A549 (cell line): Measurements from ENCODE around the gene SLC10A2. TPM values are rescaled to one million over a fixed set of nuclear protein-coding genes. Genes with fewer than 3 reads are reported as not detected.
A peak's percentile ranks its signal among the peaks of the same experiment; 100 is the strongest.
"Not testable (repeated sequence)": the region's sequence is repeated elsewhere in the genome, so short reads cannot be mapped to it uniquely, and the experiment has no call there.

Source experiments
- ATAC-seq, 2 experiments: fragments of 200-7000 bp in 1 of 2; fragments of >200 bp in 1 of 2; cut with Nextera tagmentation in 1 of 2; cut with Tn5 transposase in 1 of 2; 3 replicates each; pipeline versions ENCODE4 v1.8.0 to v1.9.1; 2018 to 2020; ENCODE audit warnings: mild to moderate bottlenecking in 1 of 2, moderate library complexity in 1 of 2
- CTCF ChIA-PET: fragments of 300-600 bp; sonication (Branson Sonifier 250); formaldehyde crosslinking; extraction: SDS; loops from one replicate; lab custom pipeline; 2021; ENCODE audit warnings: antibody characterized with exemption, inconsistent platforms; lab: Yijun Ruan, JAX
- POLR2A ChIA-PET: fragments of 350-600 bp; formaldehyde crosslinking; extraction: SDS; loops from one replicate; lab custom pipeline; 2021; ENCODE audit warnings: antibody characterized with exemption, inconsistent platforms; lab: Yijun Ruan, JAX
- DNase-seq, 2 experiments: peaks; one replicate each; pipeline versions ENCODE4 v3.0.0 to v3.0.0-alpha.2; 2011 to 2016; ENCODE audit warnings: low read depth in 1 of 2, low spot score in 1 of 2
- FAIRE-seq: peaks from 2 replicates; lab custom pipeline; 2011; peaks lifted over from hg19 to GRCh38; lab: Jason Lieb, UNC
- H3K27ac ChIP-seq, 2 experiments: fragments of >200 bp; sonication (Bioruptor Twin); formaldehyde crosslinking; 3 replicates each; pipeline ENCODE4 v1.5.1; 2016 to 2017
- H3K4me1 ChIP-seq: fragments of >200 bp; sonication (Bioruptor Twin); formaldehyde crosslinking; 3 replicates; pipeline ENCODE4 v1.6.1; 2016
- H3K4me2 ChIP-seq: fragments of >200 bp; sonication (Bioruptor Twin); formaldehyde crosslinking; 3 replicates; pipeline ENCODE4 v1.6.1; 2016
- H3K4me3 ChIP-seq: fragments of >200 bp; sonication (Bioruptor Twin); formaldehyde crosslinking; 3 replicates; pipeline ENCODE4 v1.5.1; 2016
- H3K9me3 ChIP-seq: fragments of >200 bp; sonication (Bioruptor Twin); formaldehyde crosslinking; 3 replicates; pipeline ENCODE4 v1.6.1; 2016
- CBX2 ChIP-seq: fragments of 200-600 bp; sonication (generic); IDR thresholded peaks from 2 replicates; pipeline ENCODE4 v1.6.1; 2016; ENCODE audit warnings: low read depth, mild to moderate bottlenecking, borderline replicate concordance
- CHD2 ChIP-seq: fragments of 150-350 bp; IDR thresholded peaks from 2 replicates; pipeline ENCODE4 v1.6.1; 2014; ENCODE audit warnings: low read length; ENCODE audit not compliant: partially characterized antibody
- EHF ChIP-seq: fragments of 250-450 bp; sonication (Bioruptor Pico); IDR thresholded peaks from 2 replicates; pipeline ENCODE4 v1.5.0; 2020; ENCODE audit warnings: mild to moderate bottlenecking
- ESRRA ChIP-seq: fragments of 150-350 bp; IDR thresholded peaks from 2 replicates; pipeline ENCODE4 v1.6.1; 2014; ENCODE audit warnings: mild to moderate bottlenecking, low read length, borderline replicate concordance
- FOSL2 ChIP-seq, 2 experiments: fragments of 450-650 bp in 1 of 2; fragments of >200 bp in 1 of 2; sonication (Bioruptor Twin) in 1 of 2; formaldehyde crosslinking; IDR thresholded peaks; 2 replicates each; pipeline versions ENCODE4 v1.5.0 to v1.6.1; 2016 to 2020; ENCODE audit warnings: mild to moderate bottlenecking in 1 of 2, moderate library complexity in 1 of 2
- HDAC2 ChIP-seq: fragments of 200-600 bp; sonication (generic); IDR thresholded peaks from 2 replicates; pipeline ENCODE4 v1.6.1; 2016
- HEYL ChIP-seq: fragments of 250-450 bp; sonication (Bioruptor Pico); IDR thresholded peaks from 2 replicates; pipeline ENCODE4 v1.8.0; 2021; ENCODE audit warnings: mild to moderate bottlenecking, moderate library complexity
- HOXA7 ChIP-seq: fragments of 250-450 bp; sonication (Bioruptor Pico); IDR thresholded peaks from 2 replicates; pipeline ENCODE4 v1.5.0; 2020; ENCODE audit warnings: mild to moderate bottlenecking, moderate library complexity
- HOXB13 ChIP-seq: fragments of 250-450 bp; sonication (Bioruptor Pico); IDR thresholded peaks from 2 replicates; pipeline ENCODE4 v1.5.0; 2020; ENCODE audit warnings: low read depth, mild to moderate bottlenecking, moderate library complexity
- JUN ChIP-seq, 2 experiments: fragments of >200 bp; sonication (Bioruptor Twin); formaldehyde crosslinking; IDR thresholded peaks; 2 replicates in 1 of 2; 3 replicates in 1 of 2; pipeline ENCODE4 v1.6.1; 2016 to 2017
- KDM1A ChIP-seq: fragments of 200-600 bp; sonication (generic); IDR thresholded peaks from 2 replicates; pipeline ENCODE4 v1.6.1; 2016; ENCODE audit warnings: low read depth, mild to moderate bottlenecking
- KDM5A ChIP-seq: fragments of 200-600 bp; sonication (generic); IDR thresholded peaks from 2 replicates; pipeline ENCODE4 v1.6.1; 2016; ENCODE audit warnings: antibody characterized with exemption, mild to moderate bottlenecking
- MAFK ChIP-seq: fragments of 450-650 bp; IDR thresholded peaks from 2 replicates; pipeline ENCODE4 v1.6.1; 2014; ENCODE audit not compliant: partially characterized antibody
- MAZ ChIP-seq: fragments of 150-350 bp; IDR thresholded peaks from 2 replicates; pipeline ENCODE4 v1.6.1; 2014; ENCODE audit warnings: antibody characterized with exemption, low read depth, low read length, borderline replicate concordance
- MYC ChIP-seq: IDR thresholded peaks from 2 replicates; pipeline ENCODE4 v1.6.1; 2012; ENCODE audit warnings: mild to moderate bottlenecking, inconsistent platforms, low read length, improper control_type of control experiment, borderline replicate concordance
- NPAS2 ChIP-seq: fragments of 250-450 bp; sonication (Bioruptor Pico); IDR thresholded peaks from 2 replicates; pipeline ENCODE4 v1.8.0; 2022; ENCODE audit warnings: mild to moderate bottlenecking, moderate library complexity, borderline replicate concordance
- PHF8 ChIP-seq: fragments of 200-600 bp; sonication (generic); IDR thresholded peaks from 2 replicates; pipeline ENCODE4 v1.6.1; 2016; ENCODE audit warnings: low read depth, mild to moderate bottlenecking, antibody characterized with exemption, moderate library complexity, borderline replicate concordance
- POLR2A ChIP-seq: IDR thresholded peaks from 2 replicates; pipeline ENCODE4 v1.6.1; 2012; ENCODE audit warnings: mild to moderate bottlenecking, low read length
- POLR2AphosphoS2 ChIP-seq: conservative IDR thresholded peaks from 2 replicates; pipeline ENCODE4 v1.6.1; 2012; ENCODE audit warnings: low read length, improper control_type of control experiment, inconsistent platforms
- RAD21 ChIP-seq, 2 experiments: fragments of >200 bp in 1 of 2; sonication (Bioruptor Twin) in 1 of 2; formaldehyde crosslinking in 1 of 2; IDR thresholded peaks in 1 of 2; conservative IDR thresholded peaks in 1 of 2; 2 replicates in 1 of 2; 3 replicates in 1 of 2; pipeline ENCODE4 v1.6.1; 2012 to 2018; ENCODE audit warnings: inconsistent platforms in 1 of 2
- RFX5 ChIP-seq: fragments of 450-650 bp; IDR thresholded peaks from 2 replicates; pipeline ENCODE4 v1.7.1; 2014; ENCODE audit warnings: antibody characterized with exemption, mild to moderate bottlenecking, moderate library complexity
- RNF2 ChIP-seq: fragments of 200-600 bp; sonication (generic); IDR thresholded peaks from 2 replicates; pipeline ENCODE4 v1.6.1; 2016; ENCODE audit warnings: low read depth, mild to moderate bottlenecking, antibody characterized with exemption, moderate library complexity, borderline replicate concordance
- SMC3 ChIP-seq: fragments of >200 bp; sonication (Bioruptor Twin); formaldehyde crosslinking; IDR thresholded peaks from 3 replicates; pipeline ENCODE4 v1.6.1; 2018; ENCODE audit warnings: inconsistent platforms
- TP53 ChIP-seq: fragments of 250-450 bp; sonication (Bioruptor Pico); IDR thresholded peaks from 2 replicates; pipeline ENCODE4 v1.5.0; 2021; ENCODE audit warnings: mild to moderate bottlenecking, moderate library complexity
- ZC3H11A ChIP-seq: fragments of 450-650 bp; IDR thresholded peaks from 2 replicates; pipeline ENCODE4 v1.6.1; 2014; ENCODE audit warnings: antibody characterized with exemption, mild to moderate bottlenecking
- ZFP36 ChIP-seq: fragments of 450-650 bp; IDR thresholded peaks from 2 replicates; pipeline ENCODE4 v1.6.1; 2014; ENCODE audit warnings: borderline replicate concordance; ENCODE audit not compliant: partially characterized antibody
- ZSCAN20 ChIP-seq: fragments of 250-450 bp; sonication (Bioruptor Pico); IDR thresholded peaks from 2 replicates; pipeline ENCODE4 v1.8.0; 2022; ENCODE audit warnings: mild to moderate bottlenecking, moderate library complexity
- WGBS: methylation state at CpG from one replicate; pipeline ENCODE4 v1.1.6; 2017; ENCODE audit errors: missing lambda C conversion rate; 5-methylcytosine and 5-hydroxymethylcytosine counted together
- polyA plus RNA-seq, 4 experiments: library from polyadenylated mRNA; depleted of rRNA in 3 of 4; stranded (reverse); fragments of >200 nt; fragmentation: RNase III in 1 of 4; extraction: RNeasy Plus Mini Kit Qiagen cat#74134 plus additional on column Dnase treatment in 1 of 4; gene quantifications; 2 replicates in 3 of 4; 3 replicates in 1 of 4; pipeline ENCODE4 v1.2.3, GENCODE V29; 2011 to 2017
- TF ChIP-seq, protein P1 (sequence below): fragments of 450-650 bp; IDR thresholded peaks from 2 replicates; pipeline ENCODE4 v1.6.1; 2014; ENCODE audit warnings: antibody characterized with exemption
- TF ChIP-seq, protein P2 (sequence below): IDR thresholded peaks from 2 replicates; pipeline ENCODE4 v1.6.1; 2012; ENCODE audit warnings: low read depth, borderline replicate concordance
- TF ChIP-seq, protein P3 (sequence below): IDR thresholded peaks from 2 replicates; pipeline ENCODE4 v1.6.1; 2012
- TF ChIP-seq, protein P4 (sequence below): IDR thresholded peaks from 2 replicates; pipeline ENCODE4 v1.6.1; 2012
- TF ChIP-seq, protein P5 (sequence below): fragments of 200-600 bp; sonication (generic); IDR thresholded peaks from 2 replicates; pipeline ENCODE4 v1.6.1; 2016; ENCODE audit warnings: antibody characterized with exemption, mild to moderate bottlenecking, moderate library complexity

SLC10A2 gene
- polyA plus RNA-seq, 2 of the 4 experiments (the other 2 are of a cell fraction): not detected

DNA sequence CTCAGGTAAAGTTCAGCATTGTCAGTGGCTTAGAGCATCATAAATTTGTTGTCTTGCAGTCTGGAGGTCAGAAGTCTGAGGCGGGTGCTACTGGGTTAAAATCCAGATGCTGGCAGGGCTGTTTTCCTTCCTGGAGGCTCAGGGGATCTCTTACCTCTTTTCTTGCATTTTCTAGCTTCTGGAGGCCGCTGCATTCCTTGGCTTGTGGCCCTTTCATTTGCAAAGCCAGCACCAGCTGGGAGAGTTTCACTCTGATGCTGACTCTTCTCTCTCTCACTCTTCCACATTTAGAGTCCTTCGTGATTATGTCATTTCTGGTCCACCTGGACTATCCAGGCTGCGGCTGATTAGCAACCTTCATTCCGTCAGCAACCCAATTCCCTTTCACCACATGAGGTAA lies 38.1 kb upstream of the SLC10A2 start:
- Histone ChIP-seq H3K4me1 (no peaks in the 10 kb centered on the region), H3K4me2 (no peak overlapping the region), H3K4me3 (no peak overlapping the region), H3K27ac (no peak overlapping the region), H3K9me3 (no peaks in the 10 kb centered on the region)
- DNase-seq (no peak), ATAC-seq (no peak), FAIRE-seq (no peak)
- POLR2A ChIA-PET: no interaction called here
- CTCF ChIA-PET: no interaction called here
- TF ChIP-seq MYC (no peak), RNF2 (no peak), MAZ (no peak), RAD21 (conservative IDR thresholded peaks at IDR 0.05 in 1 of 2, IDR thresholded peaks at IDR 0.05 in 1 of 2) (no peak), POLR2AphosphoS2 (no peak), ESRRA (no peak), TP53 (CRISPR knock-in tag) (no peak), MAFK (no peak), CHD2 (no peak), SMC3 (no peak), ZC3H11A (no peak), ZFP36 (no peak), HEYL (CRISPR knock-in tag) (no peak), KDM5A (no peak), KDM1A (no peak)
- TF ChIP-seq, protein P1, sequence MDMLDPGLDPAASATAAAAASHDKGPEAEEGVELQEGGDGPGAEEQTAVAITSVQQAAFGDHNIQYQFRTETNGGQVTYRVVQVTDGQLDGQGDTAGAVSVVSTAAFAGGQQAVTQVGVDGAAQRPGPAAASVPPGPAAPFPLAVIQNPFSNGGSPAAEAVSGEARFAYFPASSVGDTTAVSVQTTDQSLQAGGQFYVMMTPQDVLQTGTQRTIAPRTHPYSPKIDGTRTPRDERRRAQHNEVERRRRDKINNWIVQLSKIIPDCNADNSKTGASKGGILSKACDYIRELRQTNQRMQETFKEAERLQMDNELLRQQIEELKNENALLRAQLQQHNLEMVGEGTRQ: no peak
- TF ChIP-seq, protein P2, sequence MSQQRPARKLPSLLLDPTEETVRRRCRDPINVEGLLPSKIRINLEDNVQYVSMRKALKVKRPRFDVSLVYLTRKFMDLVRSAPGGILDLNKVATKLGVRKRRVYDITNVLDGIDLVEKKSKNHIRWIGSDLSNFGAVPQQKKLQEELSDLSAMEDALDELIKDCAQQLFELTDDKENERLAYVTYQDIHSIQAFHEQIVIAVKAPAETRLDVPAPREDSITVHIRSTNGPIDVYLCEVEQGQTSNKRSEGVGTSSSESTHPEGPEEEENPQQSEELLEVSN: no peak
- TF ChIP-seq, protein P3, sequence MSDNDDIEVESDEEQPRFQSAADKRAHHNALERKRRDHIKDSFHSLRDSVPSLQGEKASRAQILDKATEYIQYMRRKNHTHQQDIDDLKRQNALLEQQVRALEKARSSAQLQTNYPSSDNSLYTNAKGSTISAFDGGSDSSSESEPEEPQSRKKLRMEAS: no peak
- 37% methylated on average over 5 of the region's 5 CpGs for WGBS

DNA sequence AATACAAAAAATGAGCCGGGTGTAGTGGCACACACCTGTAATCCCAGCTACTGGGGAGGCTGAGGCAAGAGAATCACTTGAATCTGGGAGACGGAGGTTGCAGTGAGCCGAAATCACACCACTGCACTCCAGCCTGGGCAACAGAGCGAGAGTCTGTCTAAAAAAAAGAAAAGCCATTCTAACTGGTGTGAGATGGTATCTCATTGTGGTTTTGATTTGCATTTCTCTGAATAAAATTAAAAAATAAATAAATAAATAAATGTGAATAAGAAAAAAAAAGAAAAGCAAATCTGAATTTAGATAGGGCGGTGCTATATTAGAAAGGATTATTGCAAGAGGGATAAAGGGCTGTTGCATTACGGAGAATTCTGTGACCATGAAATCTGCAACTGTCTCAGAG lies 37.2 kb upstream of the SLC10A2 start:
- H3K27ac ChIP-seq, H3K4me1 ChIP-seq, POLR2A ChIA-PET, H3K9me3 ChIP-seq, H3K4me2 ChIP-seq, FAIRE-seq, CTCF ChIA-PET, ATAC-seq, H3K4me3 ChIP-seq: not testable (repeated sequence)
- peak in 1 of 2 experiments; percentile 3 for DNase-seq
- WGBS: 21% methylated on average over 6 of the region's 6 CpGs

DNA sequence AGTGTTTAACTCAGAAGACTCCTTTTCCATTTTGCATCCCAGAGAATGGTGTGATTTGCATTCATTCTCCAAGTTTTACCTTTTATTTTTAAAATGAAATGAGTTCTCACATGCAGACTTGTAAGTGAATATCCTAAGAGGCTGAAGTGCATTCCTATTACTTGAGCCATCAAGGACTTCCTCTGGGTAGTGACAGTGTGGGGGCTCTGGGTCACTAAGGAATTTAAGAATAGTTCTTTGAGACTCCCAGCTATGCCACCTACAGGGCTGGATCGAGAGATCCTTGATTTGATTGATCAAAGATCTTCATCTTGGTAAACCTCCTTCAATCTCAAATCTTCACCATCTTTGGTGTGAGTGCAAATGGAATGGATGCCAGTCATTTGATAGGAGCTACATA lies 36.3 kb upstream of the SLC10A2 start:
- FAIRE-seq: no peak
- POLR2A ChIA-PET: no interaction called here
- Histone ChIP-seq H3K4me1 (no peaks in the 10 kb centered on the region), H3K4me2 (no peak overlapping the region), H3K4me3 (no peak overlapping the region), H3K27ac (no peak overlapping the region), H3K9me3 (no peaks in the 10 kb centered on the region)
- no peak for ATAC-seq
- no peak for DNase-seq
- 0% methylated on average over 1 of the region's 1 CpG for WGBS
- CTCF ChIA-PET: no interaction called here
- TF ChIP-seq HOXA7 (CRISPR knock-in tag) (no peak), ZC3H11A (no peak), POLR2A (no peak), NPAS2 (CRISPR knock-in tag) (no peak), FOSL2 (IDR thresholded peaks at IDR 0.05) (no peak), FOSL2 (CRISPR knock-in tag; IDR thresholded peaks at IDR 0.05) (no peak), CBX2 (no peak), KDM1A (no peak), HOXB13 (no peak), PHF8 (no peak), JUN (IDR thresholded peaks at IDR 0.05) (no peak), MYC (no peak), RFX5 (no peak), KDM5A (no peak), HDAC2 (no peak), EHF (CRISPR knock-in tag) (no peak), ZSCAN20 (CRISPR knock-in tag) (no peak), SMC3 (no peak)
- TF ChIP-seq, protein P4, sequence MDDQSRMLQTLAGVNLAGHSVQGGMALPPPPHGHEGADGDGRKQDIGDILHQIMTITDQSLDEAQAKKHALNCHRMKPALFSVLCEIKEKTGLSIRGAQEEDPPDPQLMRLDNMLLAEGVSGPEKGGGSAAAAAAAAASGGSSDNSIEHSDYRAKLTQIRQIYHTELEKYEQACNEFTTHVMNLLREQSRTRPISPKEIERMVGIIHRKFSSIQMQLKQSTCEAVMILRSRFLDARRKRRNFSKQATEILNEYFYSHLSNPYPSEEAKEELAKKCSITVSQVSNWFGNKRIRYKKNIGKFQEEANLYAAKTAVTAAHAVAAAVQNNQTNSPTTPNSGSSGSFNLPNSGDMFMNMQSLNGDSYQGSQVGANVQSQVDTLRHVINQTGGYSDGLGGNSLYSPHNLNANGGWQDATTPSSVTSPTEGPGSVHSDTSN: no peak
- TF ChIP-seq, protein P5, sequence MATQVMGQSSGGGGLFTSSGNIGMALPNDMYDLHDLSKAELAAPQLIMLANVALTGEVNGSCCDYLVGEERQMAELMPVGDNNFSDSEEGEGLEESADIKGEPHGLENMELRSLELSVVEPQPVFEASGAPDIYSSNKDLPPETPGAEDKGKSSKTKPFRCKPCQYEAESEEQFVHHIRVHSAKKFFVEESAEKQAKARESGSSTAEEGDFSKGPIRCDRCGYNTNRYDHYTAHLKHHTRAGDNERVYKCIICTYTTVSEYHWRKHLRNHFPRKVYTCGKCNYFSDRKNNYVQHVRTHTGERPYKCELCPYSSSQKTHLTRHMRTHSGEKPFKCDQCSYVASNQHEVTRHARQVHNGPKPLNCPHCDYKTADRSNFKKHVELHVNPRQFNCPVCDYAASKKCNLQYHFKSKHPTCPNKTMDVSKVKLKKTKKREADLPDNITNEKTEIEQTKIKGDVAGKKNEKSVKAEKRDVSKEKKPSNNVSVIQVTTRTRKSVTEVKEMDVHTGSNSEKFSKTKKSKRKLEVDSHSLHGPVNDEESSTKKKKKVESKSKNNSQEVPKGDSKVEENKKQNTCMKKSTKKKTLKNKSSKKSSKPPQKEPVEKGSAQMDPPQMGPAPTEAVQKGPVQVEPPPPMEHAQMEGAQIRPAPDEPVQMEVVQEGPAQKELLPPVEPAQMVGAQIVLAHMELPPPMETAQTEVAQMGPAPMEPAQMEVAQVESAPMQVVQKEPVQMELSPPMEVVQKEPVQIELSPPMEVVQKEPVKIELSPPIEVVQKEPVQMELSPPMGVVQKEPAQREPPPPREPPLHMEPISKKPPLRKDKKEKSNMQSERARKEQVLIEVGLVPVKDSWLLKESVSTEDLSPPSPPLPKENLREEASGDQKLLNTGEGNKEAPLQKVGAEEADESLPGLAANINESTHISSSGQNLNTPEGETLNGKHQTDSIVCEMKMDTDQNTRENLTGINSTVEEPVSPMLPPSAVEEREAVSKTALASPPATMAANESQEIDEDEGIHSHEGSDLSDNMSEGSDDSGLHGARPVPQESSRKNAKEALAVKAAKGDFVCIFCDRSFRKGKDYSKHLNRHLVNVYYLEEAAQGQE: no peak
